SU-DHL-6 (cell line): ENCODE results near the gene DUSP19.

Experiments used
- H2AFZ ChIP-seq: fragments of 200-600 bp; sonication (generic); 2 replicates; pipeline ENCODE4 v1.6.1; 2014; ENCODE audit warnings: low read depth, mild to moderate bottlenecking, moderate library complexity, mixed read lengths, antibody characterized with exemption, low read length; ENCODE audit not compliant: severe bottlenecking
- H3F3A ChIP-seq: fragments of 200-600 bp; shearing (Covaris generic); 2 replicates; pipeline ENCODE4 v1.6.0; 2016; ENCODE audit warnings: antibody characterized with exemption, mild to moderate bottlenecking; ENCODE audit not compliant: insufficient read depth
- H3K27ac ChIP-seq: fragments of 200-600 bp; sonication (generic); 2 replicates; pipeline ENCODE4 v1.5.1; 2016; ENCODE audit warnings: low read depth, mild to moderate bottlenecking, low read length, moderate library complexity, mixed read lengths
- H3K27me3 ChIP-seq: fragments of 200-600 bp; sonication (generic), shearing (Covaris generic); 2 replicates; pipeline ENCODE4 v1.6.0; 2014; ENCODE audit warnings: mild to moderate bottlenecking, low read length
- H3K36me3 ChIP-seq: fragments of 200-600 bp; sonication (generic); 2 replicates; pipeline ENCODE4 v1.6.1; 2014; ENCODE audit warnings: mild to moderate bottlenecking, low read length, mixed read lengths
- H3K4me2 ChIP-seq: fragments of 300-600, 200-600 bp; shearing (Covaris generic), sonication (generic); 2 replicates; pipeline ENCODE4 v1.6.0; 2014; ENCODE audit warnings: low read length, low read depth, mild to moderate bottlenecking; ENCODE audit not compliant: poor library complexity, severe bottlenecking
- H3K4me3 ChIP-seq: fragments of 200-600 bp; sonication (generic); 2 replicates; pipeline ENCODE4 v1.5.1; 2014; ENCODE audit warnings: antibody characterized with exemption, low read length, mild to moderate bottlenecking, mixed read lengths; ENCODE audit not compliant: insufficient read depth, poor library complexity, severe bottlenecking
- H3K79me2 ChIP-seq: fragments of 200-600 bp; sonication (generic); 2 replicates; pipeline ENCODE4 v1.6.1; 2014; ENCODE audit warnings: mild to moderate bottlenecking, low read length, moderate library complexity; ENCODE audit not compliant: insufficient read depth
- H3K9ac ChIP-seq: fragments of 200-600 bp; sonication (generic); 2 replicates; pipeline ENCODE4 v1.7.0; 2014; ENCODE audit warnings: mild to moderate bottlenecking, low read length
- H3K9me2 ChIP-seq: fragments of 200-600 bp; sonication (generic); replicated peaks from 2 replicates; pipeline ENCODE4 v1.6.1; 2014; ENCODE audit warnings: low read length; ENCODE audit not compliant: insufficient read depth
- H3K9me3 ChIP-seq: fragments of 200-600 bp; sonication (generic); 2 replicates; pipeline ENCODE4 v1.6.1; 2014; ENCODE audit warnings: low read length, mixed read lengths; ENCODE audit not compliant: insufficient read depth
- H4K20me1 ChIP-seq: fragments of 200-600 bp; sonication (generic); 2 replicates; pipeline ENCODE4 v1.6.1; 2014; ENCODE audit warnings: low read depth, mild to moderate bottlenecking, antibody characterized with exemption, low read length, moderate library complexity, mixed read lengths
- EZH2phosphoT487 ChIP-seq: fragments of 200-600 bp; sonication (generic), shearing (Covaris generic); conservative IDR thresholded peaks from 2 replicates; pipeline ENCODE4 v1.6.1; 2018; ENCODE audit warnings: mild to moderate bottlenecking, antibody characterized with exemption, low read length, moderate library complexity, mixed read lengths
- TF ChIP-seq, protein P1 (sequence below): fragments of 200-600 bp; sonication (generic); IDR thresholded peaks from one replicate; pipeline ENCODE4 v1.5.1; 2017; ENCODE audit warnings: antibody characterized with exemption, mild to moderate bottlenecking, low read length, moderate library complexity; ENCODE audit not compliant: insufficient read depth, poor library complexity, severe bottlenecking

Gene DUSP19

DNA sequence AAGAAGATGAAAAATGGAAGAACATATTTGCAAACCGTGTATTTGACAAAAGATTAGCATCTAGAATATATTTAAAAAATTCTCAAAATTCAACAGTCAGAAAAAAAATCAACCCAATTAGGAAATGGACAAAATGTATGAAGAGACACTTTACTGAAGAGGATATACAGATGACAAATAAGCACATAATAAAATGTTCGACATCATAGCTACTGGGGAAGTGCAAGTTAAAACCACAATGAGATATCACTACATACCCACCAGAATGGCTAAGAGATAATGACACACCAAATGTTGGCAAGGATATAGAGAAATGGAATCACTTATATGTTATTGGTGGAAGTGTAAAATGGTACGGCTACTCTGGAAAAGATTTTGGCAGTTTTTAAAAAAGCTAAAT, 34.0 kb downstream of the DUSP19 start:
- no peaks in the 10 kb centered on the region for H3K9me3 ChIP-seq
- H3K79me2 ChIP-seq: no peaks in the 10 kb centered on the region
- H3K36me3 ChIP-seq: no peaks in the 10 kb centered on the region
- H3K27ac ChIP-seq: no peak overlapping the region
- H4K20me1 ChIP-seq: no peaks in the 10 kb centered on the region
- H3K4me3 ChIP-seq: no peak overlapping the region
- no peak overlapping the region for H2AFZ ChIP-seq
- no peak overlapping the region for H3K4me2 ChIP-seq
- H3K9ac ChIP-seq: no peak overlapping the region
- H3F3A ChIP-seq: no peaks in the 10 kb centered on the region
- H3K27me3 ChIP-seq: no peaks in the 10 kb centered on the region
- TF ChIP-seq EZH2phosphoT487: no peak
- TF ChIP-seq, protein P1, sequence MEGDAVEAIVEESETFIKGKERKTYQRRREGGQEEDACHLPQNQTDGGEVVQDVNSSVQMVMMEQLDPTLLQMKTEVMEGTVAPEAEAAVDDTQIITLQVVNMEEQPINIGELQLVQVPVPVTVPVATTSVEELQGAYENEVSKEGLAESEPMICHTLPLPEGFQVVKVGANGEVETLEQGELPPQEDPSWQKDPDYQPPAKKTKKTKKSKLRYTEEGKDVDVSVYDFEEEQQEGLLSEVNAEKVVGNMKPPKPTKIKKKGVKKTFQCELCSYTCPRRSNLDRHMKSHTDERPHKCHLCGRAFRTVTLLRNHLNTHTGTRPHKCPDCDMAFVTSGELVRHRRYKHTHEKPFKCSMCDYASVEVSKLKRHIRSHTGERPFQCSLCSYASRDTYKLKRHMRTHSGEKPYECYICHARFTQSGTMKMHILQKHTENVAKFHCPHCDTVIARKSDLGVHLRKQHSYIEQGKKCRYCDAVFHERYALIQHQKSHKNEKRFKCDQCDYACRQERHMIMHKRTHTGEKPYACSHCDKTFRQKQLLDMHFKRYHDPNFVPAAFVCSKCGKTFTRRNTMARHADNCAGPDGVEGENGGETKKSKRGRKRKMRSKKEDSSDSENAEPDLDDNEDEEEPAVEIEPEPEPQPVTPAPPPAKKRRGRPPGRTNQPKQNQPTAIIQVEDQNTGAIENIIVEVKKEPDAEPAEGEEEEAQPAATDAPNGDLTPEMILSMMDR: no peak
- H3K9me2 ChIP-seq: no peaks in the 10 kb centered on the region

DNA sequence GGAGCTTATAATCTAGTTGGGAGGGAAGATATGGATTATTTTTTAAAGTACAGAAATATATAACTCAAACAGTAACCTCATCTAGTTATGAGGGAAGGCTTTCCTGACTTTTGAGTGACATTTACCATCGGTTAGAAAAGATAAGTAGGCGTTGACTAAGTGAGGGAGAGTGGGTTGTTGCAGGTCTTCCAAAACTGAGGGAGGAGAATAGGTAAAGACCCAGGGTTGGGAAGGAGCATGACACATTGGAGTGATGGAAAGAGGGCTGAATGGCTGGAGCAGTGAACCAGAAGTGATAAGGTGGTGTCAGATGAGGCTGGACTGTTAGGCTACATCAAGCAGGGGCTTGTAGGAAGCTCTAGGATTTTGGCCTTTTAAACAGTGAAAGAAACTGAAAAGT, 35.1 kb downstream of the DUSP19 start:
- no peaks in the 10 kb centered on the region for H3K9me2 ChIP-seq
- no peaks in the 10 kb centered on the region for H3F3A ChIP-seq
- H3K4me3 ChIP-seq: no peak overlapping the region
- no peak overlapping the region for H3K9ac ChIP-seq
- no peaks in the 10 kb centered on the region for H4K20me1 ChIP-seq
- H3K27ac ChIP-seq: no peak overlapping the region
- H2AFZ ChIP-seq: no peak overlapping the region
- no peaks in the 10 kb centered on the region for H3K9me3 ChIP-seq
- H3K36me3 ChIP-seq: no peaks in the 10 kb centered on the region
- TF ChIP-seq EZH2phosphoT487: no peak
- TF ChIP-seq, protein P1: no peak
- no peaks in the 10 kb centered on the region for H3K27me3 ChIP-seq
- H3K79me2 ChIP-seq: no peaks in the 10 kb centered on the region
- H3K4me2 ChIP-seq: no peak overlapping the region

GRCh38 chr2:183117226-183117625, 38.7 kb downstream of the DUSP19 start:
- Histone ChIP-seq H3K36me3 (no peaks in the 10 kb centered on the region), H3K4me2 (no peak overlapping the region), H2AFZ (no peak overlapping the region)

More at GRCh38 chr2:183117226-183117625, 38.7 kb downstream of the DUSP19 start:
- Histone ChIP-seq H3K9me3 (no peaks in the 10 kb centered on the region), H3K27ac (no peak overlapping the region), H3K79me2 (no peaks in the 10 kb centered on the region), H3K9me2 (no peaks in the 10 kb centered on the region), H4K20me1 (no peaks in the 10 kb centered on the region), H3K27me3 (no peaks in the 10 kb centered on the region), H3K4me3 (no peak overlapping the region), H3K9ac (no peak overlapping the region), H3F3A (no peaks in the 10 kb centered on the region)
- TF ChIP-seq, protein P1: no peak
- TF ChIP-seq EZH2phosphoT487: no peak
